ENCODE measurements around the gene JADE2.

DNA sequence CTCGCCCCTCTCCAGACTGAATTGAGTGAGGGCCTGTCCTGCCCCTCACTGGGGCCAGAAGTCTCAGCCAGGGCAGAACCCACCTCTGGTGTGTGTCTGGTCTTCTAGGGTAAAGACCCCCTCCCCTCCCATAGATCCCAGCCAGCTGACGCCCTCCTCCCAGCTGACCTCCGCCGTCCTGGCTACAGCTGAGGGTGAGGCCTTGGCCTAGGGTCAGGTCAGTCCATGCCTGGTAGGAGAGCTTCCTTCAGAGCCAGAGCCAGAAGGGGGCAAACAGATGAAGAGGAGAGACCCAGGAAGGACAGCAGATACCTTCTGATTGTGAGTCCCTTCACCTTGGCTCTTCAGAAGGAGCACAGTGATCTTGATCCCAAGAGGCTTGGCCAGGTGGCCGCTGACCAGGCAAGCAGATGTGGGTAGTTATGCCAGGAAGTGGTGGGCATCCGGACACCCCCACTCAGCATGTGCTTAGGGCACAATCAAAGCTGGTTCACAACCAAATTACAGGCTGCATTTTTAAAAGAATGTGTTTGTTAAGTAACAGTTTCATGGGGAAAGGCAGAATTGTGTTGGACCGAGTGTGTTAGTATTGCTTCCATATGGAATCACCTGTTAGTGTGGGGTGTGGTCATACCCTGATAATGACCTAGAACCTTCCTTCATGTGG, 29.9 kb downstream of the JADE2 start:
- TF ChIP-seq EZH2 (IDR thresholded peaks at IDR 0.05; ENCODE audit: borderline replicate concordance, low read depth, low read length, poor library complexity, severe bottlenecking), result no peak
- TF ChIP-seq, protein P1, sequence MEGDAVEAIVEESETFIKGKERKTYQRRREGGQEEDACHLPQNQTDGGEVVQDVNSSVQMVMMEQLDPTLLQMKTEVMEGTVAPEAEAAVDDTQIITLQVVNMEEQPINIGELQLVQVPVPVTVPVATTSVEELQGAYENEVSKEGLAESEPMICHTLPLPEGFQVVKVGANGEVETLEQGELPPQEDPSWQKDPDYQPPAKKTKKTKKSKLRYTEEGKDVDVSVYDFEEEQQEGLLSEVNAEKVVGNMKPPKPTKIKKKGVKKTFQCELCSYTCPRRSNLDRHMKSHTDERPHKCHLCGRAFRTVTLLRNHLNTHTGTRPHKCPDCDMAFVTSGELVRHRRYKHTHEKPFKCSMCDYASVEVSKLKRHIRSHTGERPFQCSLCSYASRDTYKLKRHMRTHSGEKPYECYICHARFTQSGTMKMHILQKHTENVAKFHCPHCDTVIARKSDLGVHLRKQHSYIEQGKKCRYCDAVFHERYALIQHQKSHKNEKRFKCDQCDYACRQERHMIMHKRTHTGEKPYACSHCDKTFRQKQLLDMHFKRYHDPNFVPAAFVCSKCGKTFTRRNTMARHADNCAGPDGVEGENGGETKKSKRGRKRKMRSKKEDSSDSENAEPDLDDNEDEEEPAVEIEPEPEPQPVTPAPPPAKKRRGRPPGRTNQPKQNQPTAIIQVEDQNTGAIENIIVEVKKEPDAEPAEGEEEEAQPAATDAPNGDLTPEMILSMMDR (conservative IDR thresholded peaks at IDR 0.05; ENCODE audit: low read depth, low read length), result no peak

All from A673 (cell line).